ENCODE data around the gene PRELID1. TPM values are rescaled to one million over a fixed set of nuclear protein-coding genes. Genes with fewer than 3 reads are reported as not detected.
A peak's percentile ranks its signal among the peaks of the same experiment; 100 is the strongest.
"Not testable (repeated sequence)": the region's sequence is repeated elsewhere in the genome, so short reads cannot be mapped to it uniquely, and the experiment has no call there.

PRELID1 gene
- total and polyA plus RNA-seq, 7 donors = 59.3 to 330 (median 64.9) TPM

GRCh38 chr5:177304392-177305119 lies 957 bp downstream of the PRELID1 start:
- intact Hi-C loops (cut with DNase I) = loop anchor here (2.0 kb wide), 1 partner anchor 190 kb away; no protein-coding TSS in a partner anchor
- 14 to 33% methylated on average over 19 of the region's 19 CpGs for WGBS, 2 donors
- Histone ChIP-seq H3K9me3 (no peaks in the 10 kb centered on the region), H3K27me3 (no peaks in the 10 kb centered on the region), H3K36me3 (peaks cover 0 to 34% (median 14%) of the 10 kb centered on the region in 4 donors), H3K4me3 (peak overlapping the region; percentile 78 to 88 (median 84)), H3K27ac (peak overlapping the region; percentile 84 to 90 (median 86)), H3K4me1 (peaks cover 0 to 59% (median 51%) of the 10 kb centered on the region in 4 donors)
- peak; percentile 63 for DNase-seq
- no peak for TF ChIP-seq POLR2A (IDR thresholded peaks at IDR 0.05)

- H3K9me3 ChIP-seq; H3K27me3 ChIP-seq; DNase-seq; intact Hi-C loops (cut with DNase I); H3K4me3 ChIP-seq; H3K27ac ChIP-seq: not testable (repeated sequence)
- peaks cover 0 to 33% (median 14%) of the 10 kb centered on the region in 4 donors for H3K36me3 ChIP-seq
- 71 to 87% methylated on average over 11 of the region's 11 CpGs for WGBS, 2 donors
- peaks cover 0 to 54% (median 43%) of the 10 kb centered on the region in 4 donors for H3K4me1 ChIP-seq
These were observed 2.6 kb downstream of the PRELID1 start for GRCh38 chr5:177306103-177306640.

GRCh38 chr5:177306674-177307543 lies 3.3 kb downstream of the PRELID1 start:
- Histone ChIP-seq H3K9me3 (no peaks in the 10 kb centered on the region), H3K4me3 (no peak overlapping the region), H3K4me1 (peaks cover 0 to 54% (median 43%) of the 10 kb centered on the region in 4 donors), H3K36me3 (peaks cover 0 to 27% (median 14%) of the 10 kb centered on the region in 4 donors), H3K27me3 (no peaks in the 10 kb centered on the region), H3K27ac (no peak overlapping the region)
- no peak for DNase-seq
- intact Hi-C loops (cut with DNase I) = no loop called here
- TF ChIP-seq POLR2A (IDR thresholded peaks at IDR 0.05) = no peak
- no peak for TF ChIP-seq POLR2AphosphoS5 (IDR thresholded peaks at IDR 0.05)
- no peak for TF ChIP-seq CTCF (IDR thresholded peaks at IDR 0.05)
- no peak for TF ChIP-seq EP300 (IDR thresholded peaks at IDR 0.05)
- WGBS, 2 donors = 78 to 80% methylated on average over 15 of the region's 15 CpGs

- no peak overlapping the region for H3K4me3 ChIP-seq
- H3K4me1 ChIP-seq = peaks cover 0 to 52% (median 41%) of the 10 kb centered on the region in 4 donors
- intact Hi-C loops (cut with DNase I) = no loop called here
- H3K27me3 ChIP-seq = no peaks in the 10 kb centered on the region
- no peak for TF ChIP-seq POLR2A (IDR thresholded peaks at IDR 0.05)
- no peak for TF ChIP-seq EP300 (IDR thresholded peaks at IDR 0.05)
- TF ChIP-seq CTCF (IDR thresholded peaks at IDR 0.05) = no peak
- TF ChIP-seq POLR2AphosphoS5 (IDR thresholded peaks at IDR 0.05) = no peak
- H3K9me3 ChIP-seq = no peaks in the 10 kb centered on the region
- WGBS, 2 donors = 85 to 88% methylated on average over 43 of the region's 43 CpGs
- peaks cover 0 to 27% (median 14%) of the 10 kb centered on the region in 4 donors for H3K36me3 ChIP-seq
- DNase-seq = no peak
- H3K27ac ChIP-seq = no peak overlapping the region
These were observed 4.2 kb downstream of the PRELID1 start for GRCh38 chr5:177307544-177308363.

- Histone ChIP-seq H3K36me3 (peaks cover 0 to 27% (median 14%) of the 10 kb centered on the region in 4 donors), H3K4me3 (no peak overlapping the region), H3K4me1 (peaks cover 0 to 53% (median 40%) of the 10 kb centered on the region in 4 donors), H3K9me3 (no peaks in the 10 kb centered on the region), H3K27me3 (no peaks in the 10 kb centered on the region), H3K27ac (no peak overlapping the region)
- no peak for TF ChIP-seq POLR2AphosphoS5 (IDR thresholded peaks at IDR 0.05)
- no peak for TF ChIP-seq CTCF (IDR thresholded peaks at IDR 0.05)
- TF ChIP-seq POLR2A (IDR thresholded peaks at IDR 0.05) = no peak
- no peak for TF ChIP-seq EP300 (IDR thresholded peaks at IDR 0.05)
- 91 to 94% methylated on average over 11 of the region's 11 CpGs for WGBS, 2 donors
- DNase-seq = no peak
- intact Hi-C loops (cut with DNase I) = no loop called here
These were observed 5.1 kb downstream of the PRELID1 start for GRCh38 chr5:177308740-177309139.

Data from sigmoid colon (tissue), 7 donors.